ENCODE measurements around the gene CABP5. TPM values are rescaled to one million over a fixed set of nuclear protein-coding genes. Genes with fewer than 3 reads are reported as not detected.
A peak's percentile ranks its signal among the peaks of the same experiment; 100 is the strongest.

CABP5 gene
- total RNA-seq, 1 experiment from 2014 or later: not detected

DNA sequence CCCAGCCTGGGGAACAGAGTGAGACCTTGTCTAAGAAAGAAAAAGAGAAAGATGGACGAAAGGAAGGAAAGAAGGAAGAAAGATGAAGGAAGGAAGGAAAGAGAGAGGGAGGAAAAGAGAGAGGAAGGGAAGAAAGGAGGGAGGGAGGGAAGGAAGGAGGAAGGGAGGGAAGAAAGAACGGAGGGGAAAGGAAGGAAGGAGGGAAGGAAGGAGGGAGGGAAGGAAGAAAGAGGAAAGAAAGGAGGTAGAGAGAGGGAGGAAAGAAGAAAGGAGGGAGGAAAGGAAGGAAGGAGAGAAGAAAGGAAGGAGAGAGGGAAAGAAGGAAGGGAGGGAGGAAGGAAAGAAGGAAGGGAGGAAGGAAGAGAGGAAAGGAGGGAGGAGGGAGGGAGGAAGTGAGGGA, 20.9 kb downstream of the CABP5 start:
- Histone ChIP-seq H3K4me2 (ENCODE audit: insufficient read depth, insufficient read length, low read length) (no peak overlapping the region), H4K20me1 (ENCODE audit: control insufficient read depth, insufficient read depth, insufficient read length) (no peaks in the 10 kb centered on the region), H3K23me2 (ENCODE audit: insufficient read length, low read depth, low read length, poor library complexity, severe bottlenecking) (no peaks in the 10 kb centered on the region), H3K4me1 (ENCODE audit: insufficient read depth, low read length) (no peaks in the 10 kb centered on the region), H2BK12ac (ENCODE audit: insufficient read length, low read depth, low read length) (no peak overlapping the region), H3T11ph (ENCODE audit: low read length) (no peak overlapping the region), H3K56ac (ENCODE audit: insufficient read length, low read depth, low read length) (no peak overlapping the region), H3K14ac (ENCODE audit: insufficient read depth, low read length) (no peak overlapping the region), H2BK5ac (ENCODE audit: insufficient read length, low read length) (no peak overlapping the region), H3K79me2 (ENCODE audit: insufficient read depth, low read length) (no peaks in the 10 kb centered on the region), H3K27me3 (ENCODE audit: insufficient read depth, low read length) (no peaks in the 10 kb centered on the region), H3K79me1 (ENCODE audit: insufficient read depth, low read depth, low read length, poor library complexity, severe bottlenecking) (no peaks in the 10 kb centered on the region), H4K91ac (ENCODE audit: insufficient read length, low read depth, low read length) (no peak overlapping the region), H2AK5ac (ENCODE audit: insufficient read length, low read length) (no peak overlapping the region), H3K9ac (ENCODE audit: extremely low read depth, insufficient read length, low read length) (no peak overlapping the region), H3K23ac (ENCODE audit: insufficient read length, low read depth, low read length) (no peak overlapping the region), H2AFZ (ENCODE audit: low read length) (no peak overlapping the region), H2BK15ac (ENCODE audit: low read depth, low read length) (no peak overlapping the region), H2BK20ac (ENCODE audit: low read depth, low read length, poor library complexity, severe bottlenecking) (no peak overlapping the region), H3K4ac (ENCODE audit: low read depth, low read length) (no peak overlapping the region), H3K27ac (ENCODE audit: insufficient read length, low read depth, low read length) (no peak overlapping the region), H4K8ac (replicated peaks; ENCODE audit: insufficient read length, low read depth, low read length) (no peak overlapping the region), H2BK120ac (ENCODE audit: low read depth, low read length, poor library complexity, severe bottlenecking) (no peak overlapping the region), H3K18ac (ENCODE audit: insufficient read length, low read depth, low read length) (no peak overlapping the region), H4K5ac (ENCODE audit: insufficient read length, low read depth, low read length) (no peak overlapping the region), H3K9me3 (ENCODE audit: control insufficient read depth, low read depth, low read length) (no peaks in the 10 kb centered on the region)
- peaks cover 20% of the 10 kb centered on the region for H3K27me3 Mint-ChIP-seq (ENCODE audit: low read depth)
- TF ChIP-seq, protein P1, sequence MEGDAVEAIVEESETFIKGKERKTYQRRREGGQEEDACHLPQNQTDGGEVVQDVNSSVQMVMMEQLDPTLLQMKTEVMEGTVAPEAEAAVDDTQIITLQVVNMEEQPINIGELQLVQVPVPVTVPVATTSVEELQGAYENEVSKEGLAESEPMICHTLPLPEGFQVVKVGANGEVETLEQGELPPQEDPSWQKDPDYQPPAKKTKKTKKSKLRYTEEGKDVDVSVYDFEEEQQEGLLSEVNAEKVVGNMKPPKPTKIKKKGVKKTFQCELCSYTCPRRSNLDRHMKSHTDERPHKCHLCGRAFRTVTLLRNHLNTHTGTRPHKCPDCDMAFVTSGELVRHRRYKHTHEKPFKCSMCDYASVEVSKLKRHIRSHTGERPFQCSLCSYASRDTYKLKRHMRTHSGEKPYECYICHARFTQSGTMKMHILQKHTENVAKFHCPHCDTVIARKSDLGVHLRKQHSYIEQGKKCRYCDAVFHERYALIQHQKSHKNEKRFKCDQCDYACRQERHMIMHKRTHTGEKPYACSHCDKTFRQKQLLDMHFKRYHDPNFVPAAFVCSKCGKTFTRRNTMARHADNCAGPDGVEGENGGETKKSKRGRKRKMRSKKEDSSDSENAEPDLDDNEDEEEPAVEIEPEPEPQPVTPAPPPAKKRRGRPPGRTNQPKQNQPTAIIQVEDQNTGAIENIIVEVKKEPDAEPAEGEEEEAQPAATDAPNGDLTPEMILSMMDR (conservative IDR thresholded peaks at IDR 0.05): no peak
- peaks cover 0 to 3% of the 10 kb centered on the region in 2 experiments; a peak in 1 of 5 replicates for H3K9me3 Mint-ChIP-seq
- peak overlapping the region in 1 of 3 experiments; percentile 17; a peak in 1 of 7 replicates for H3K27ac Mint-ChIP-seq
- H3K36me3 Mint-ChIP-seq (ENCODE audit: insufficient read depth in 1 of 3, low read depth in 3 of 3): no peaks in the 10 kb centered on the region
- DNase-seq: no peak
- H3K4me1 Mint-ChIP-seq: peaks cover 9 to 22% of the 10 kb centered on the region in 2 experiments
- no CpG with 5 or more reads among the region's 2 CpGs for WGBS (ENCODE audit: extremely low coverage, insufficient read length, low lambda C conversion rate)
- H3K4me3 Mint-ChIP-seq: no peak overlapping the region
